HG03457 (cell line): ENCODE measurements around the gene FBLN2.

Source experiments
- ATAC-seq: cut with Tn5 transposase; IDR thresholded peaks from one replicate; pipeline ENCODE4 v1.9.1; 2021; ENCODE audit warnings: moderate number of reproducible peaks; ENCODE audit not compliant: unreplicated experiment

FBLN2 gene

GRCh38 chr3:13579063-13579462, 30.1 kb downstream of the FBLN2 start:
- no peak for ATAC-seq

- ATAC-seq: no peak
These were observed 31.5 kb downstream of the FBLN2 start for GRCh38 chr3:13580256-13581023.

- ATAC-seq: no peak
These were observed 32.8 kb downstream of the FBLN2 start for GRCh38 chr3:13581485-13582365.

- no peak for ATAC-seq
These were observed 33.7 kb downstream of the FBLN2 start for GRCh38 chr3:13582366-13583250.

GRCh38 chr3:13583251-13584180, 34.6 kb downstream of the FBLN2 start:
- ATAC-seq: no peak

GRCh38 chr3:13584427-13584891, 35.5 kb downstream of the FBLN2 start:
- ATAC-seq: no peak

- ATAC-seq: no peak
These were observed 36.0 kb downstream of the FBLN2 start for GRCh38 chr3:13584901-13585300.

GRCh38 chr3:13587442-13587841, 38.5 kb downstream of the FBLN2 start:
- no peak for ATAC-seq

- no peak for ATAC-seq
These were observed 39.3 kb downstream of the FBLN2 start for GRCh38 chr3:13588221-13588701.

GRCh38 chr3:13588993-13589392, 40.1 kb downstream of the FBLN2 start:
- no peak for ATAC-seq

GRCh38 chr3:13590841-13591520, 42.1 kb downstream of the FBLN2 start:
- no peak for ATAC-seq

GRCh38 chr3:13593615-13594014, 44.7 kb downstream of the FBLN2 start:
- no peak for ATAC-seq

- no peak for ATAC-seq
These were observed 45.2 kb downstream of the FBLN2 start for GRCh38 chr3:13594146-13594545.

GRCh38 chr3:13594991-13595421, 46.1 kb downstream of the FBLN2 start:
- ATAC-seq: no peak

GRCh38 chr3:13595485-13595884, 46.6 kb downstream of the FBLN2 start:
- no peak for ATAC-seq

GRCh38 chr3:13596426-13597205, 47.7 kb downstream of the FBLN2 start:
- no peak for ATAC-seq

GRCh38 chr3:13597661-13598060, 48.7 kb downstream of the FBLN2 start:
- no peak for ATAC-seq

- no peak for ATAC-seq
These were observed 49.3 kb downstream of the FBLN2 start for GRCh38 chr3:13598201-13598600.
